GM21360 (cell line): ENCODE results near the gene PCSK5.

Source experiments
- ATAC-seq: cut with Tn5 transposase; IDR thresholded peaks from one replicate; pipeline ENCODE4 v1.9.1; 2021; ENCODE audit warnings: mild to moderate bottlenecking, moderate library complexity; ENCODE audit not compliant: unreplicated experiment

PCSK5 gene

DNA sequence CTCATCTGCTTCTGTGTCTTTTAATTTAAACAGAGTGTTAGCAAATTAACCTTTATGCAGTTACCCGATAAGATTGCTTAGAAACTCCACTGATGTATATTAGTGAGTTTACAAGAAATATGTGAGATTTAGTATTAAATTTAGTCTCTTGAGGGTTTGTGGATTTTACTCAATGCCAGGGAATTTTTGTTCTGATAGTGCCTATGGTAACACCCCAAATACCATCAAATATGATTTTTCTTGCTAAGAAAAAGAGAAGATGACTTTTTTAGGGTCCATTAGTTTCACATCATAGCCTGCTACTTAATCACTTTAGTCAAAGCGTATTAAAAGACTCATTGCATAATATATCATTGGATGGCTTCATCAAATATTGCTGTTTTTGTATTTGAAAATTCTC is 224.9 kb downstream of the PCSK5 start:
- no peak for ATAC-seq

DNA sequence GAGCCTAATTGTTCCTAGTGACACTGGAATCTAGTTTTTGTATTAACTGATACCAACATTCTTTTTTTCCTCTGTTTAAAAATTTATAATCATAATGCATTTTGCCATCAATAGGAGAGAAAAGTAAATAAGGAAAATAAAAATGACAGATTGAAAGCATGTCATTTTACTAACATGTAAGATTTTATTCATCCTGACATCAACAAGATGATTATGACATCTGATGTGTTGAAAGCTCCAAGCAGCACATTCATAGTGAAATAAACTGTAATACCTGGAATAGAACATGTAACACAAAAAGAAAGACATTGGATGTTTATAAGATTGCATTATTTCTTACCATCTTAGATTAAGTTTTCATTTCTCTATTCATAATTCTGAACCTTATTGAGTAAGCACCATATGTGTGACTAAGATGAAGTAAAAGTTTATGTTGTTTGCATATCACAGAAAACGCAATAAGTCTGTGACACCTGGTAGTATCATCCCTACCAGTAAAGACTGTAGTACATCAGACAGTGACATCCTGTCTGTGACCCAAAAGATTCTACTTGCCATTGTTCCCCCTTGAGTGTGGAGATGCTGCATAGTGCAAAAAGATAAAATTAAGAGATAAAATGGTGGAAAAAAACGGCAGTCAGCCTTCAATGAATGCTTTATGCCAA is 225.6 kb downstream of the PCSK5 start:
- ATAC-seq, result no peak

DNA sequence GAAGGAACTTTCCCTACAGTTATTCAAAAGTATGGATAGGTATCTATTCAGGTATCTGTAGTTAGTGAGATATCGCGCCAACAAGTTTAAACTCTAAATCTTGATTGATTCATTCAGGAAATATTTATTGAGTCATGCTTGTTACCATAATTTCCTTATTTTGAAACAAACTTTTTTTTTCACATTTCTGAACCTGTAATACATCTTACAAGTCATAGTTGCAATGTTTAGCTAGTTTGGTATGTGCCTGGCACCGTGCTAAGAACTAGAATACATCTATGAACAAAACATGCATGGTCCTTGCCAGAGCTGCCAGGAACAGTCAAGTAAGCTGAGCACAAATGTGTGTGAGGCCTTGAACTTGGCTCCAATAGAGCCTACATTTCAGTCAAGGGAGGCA is 226.4 kb downstream of the PCSK5 start:
- ATAC-seq, result no peak

DNA sequence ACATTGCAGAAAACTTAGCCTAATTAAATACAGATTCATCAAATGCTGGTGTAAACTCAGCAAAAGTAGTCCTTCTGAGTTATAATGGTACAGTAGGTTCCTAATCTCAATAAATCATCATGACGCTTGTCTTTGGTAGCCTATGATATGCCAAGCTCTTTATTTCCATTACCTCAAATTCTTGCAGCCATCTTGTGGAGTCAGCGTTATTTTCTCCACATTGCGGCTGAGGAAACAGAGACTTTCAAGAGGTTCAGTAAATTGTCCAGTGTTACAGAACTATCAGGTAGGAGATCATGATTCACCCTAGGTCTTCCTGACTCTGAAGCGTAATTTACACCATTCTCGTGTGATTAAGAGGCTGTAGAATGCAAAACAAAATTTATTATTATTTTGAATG is 237.2 kb downstream of the PCSK5 start:
- no peak for ATAC-seq

DNA sequence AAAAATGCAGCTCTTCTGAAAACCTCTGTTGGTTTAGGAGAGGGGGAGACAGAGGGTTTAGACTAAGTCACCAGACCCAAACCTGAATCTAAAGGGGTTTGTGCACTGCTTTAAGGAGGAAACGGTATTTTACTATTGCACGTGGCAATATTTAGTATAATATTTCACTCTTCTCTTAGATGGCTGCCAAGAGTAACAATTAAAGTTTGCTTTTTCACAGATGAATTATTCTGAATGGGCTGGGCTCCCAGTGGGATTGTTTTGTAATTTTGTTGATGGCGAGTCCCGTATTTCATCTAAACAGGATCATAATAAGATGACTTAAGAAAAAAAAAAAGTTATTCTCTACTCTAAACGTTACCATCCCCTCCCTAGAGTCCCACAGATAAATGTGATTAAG is 245.4 kb downstream of the PCSK5 start:
- no peak for ATAC-seq

DNA sequence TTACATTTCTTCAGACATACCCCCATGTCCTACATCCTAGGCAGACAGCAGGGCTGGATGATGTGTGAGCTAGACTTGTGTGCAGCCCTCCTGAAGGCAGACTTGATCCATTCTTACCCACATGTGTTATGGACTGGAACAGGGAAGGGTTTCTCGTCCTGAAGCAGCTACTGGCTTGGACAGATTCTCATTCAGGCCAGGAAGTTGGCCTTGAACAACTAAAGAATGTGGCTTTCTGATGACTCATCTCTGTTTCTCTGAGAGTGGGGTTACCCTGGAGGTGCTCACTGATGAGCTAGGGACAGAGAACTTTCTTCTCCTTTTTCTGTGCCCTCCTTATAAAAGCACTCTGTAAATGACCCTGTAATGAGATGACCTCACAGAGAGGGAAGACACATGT is 246.5 kb downstream of the PCSK5 start:
- ATAC-seq, result no peak

DNA sequence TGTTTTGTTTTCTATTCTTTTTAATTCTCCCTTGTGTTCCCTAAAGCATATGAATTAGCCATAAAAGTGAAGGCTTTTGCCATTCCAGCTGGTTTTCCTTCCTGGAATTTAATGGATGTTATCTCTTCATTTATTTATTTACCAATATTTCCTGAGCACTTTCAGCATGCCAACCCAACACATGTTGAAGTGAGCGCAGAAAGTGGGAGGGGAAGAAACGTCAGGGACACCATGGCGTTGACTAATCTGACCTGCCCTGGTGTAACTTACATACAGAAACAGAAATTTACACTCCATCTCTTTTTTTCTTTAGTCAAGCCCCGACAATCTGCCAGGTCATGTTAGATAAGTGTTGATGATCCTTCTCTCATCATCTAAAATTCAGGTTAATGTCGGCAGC is 247.5 kb downstream of the PCSK5 start:
- ATAC-seq, result no peak

DNA sequence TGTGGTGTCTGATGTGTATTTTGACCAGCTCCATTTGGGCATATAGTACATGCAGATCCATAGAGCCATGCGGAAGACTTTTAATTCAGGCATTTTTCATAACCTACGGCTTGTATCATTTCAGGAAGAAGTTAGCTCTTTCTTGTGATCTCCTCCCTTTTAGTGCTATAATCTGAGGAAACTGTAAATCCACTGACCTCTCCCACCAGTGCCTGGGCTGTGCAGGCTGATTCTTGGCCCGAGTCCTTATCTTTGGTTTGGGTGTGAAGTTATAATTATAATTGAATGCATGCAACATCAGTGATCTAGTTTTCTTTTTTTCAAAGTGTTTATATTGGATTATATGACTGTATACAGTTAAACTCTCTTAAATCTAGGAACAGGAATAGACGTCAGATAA is 247.9 kb downstream of the PCSK5 start:
- ATAC-seq, result no peak

DNA sequence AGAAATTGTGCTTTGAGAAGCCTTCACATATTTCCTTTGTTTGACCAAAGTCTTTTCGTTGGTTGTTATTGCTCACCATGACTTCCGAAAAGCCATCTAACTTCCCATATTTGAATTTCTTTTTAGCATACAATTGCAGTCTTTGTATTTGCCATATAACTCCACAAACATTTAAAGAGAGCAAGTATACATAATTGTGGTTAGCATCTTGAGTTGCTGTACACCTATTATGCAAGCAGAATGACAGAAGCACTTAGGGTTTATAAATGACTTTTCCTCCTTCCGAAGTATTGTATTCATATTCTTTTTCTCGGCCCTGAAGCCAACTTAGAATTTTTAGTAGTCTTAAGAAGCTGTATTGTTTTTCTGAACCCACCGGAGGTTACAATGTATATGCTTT is 253.4 kb downstream of the PCSK5 start:
- ATAC-seq, result no peak

DNA sequence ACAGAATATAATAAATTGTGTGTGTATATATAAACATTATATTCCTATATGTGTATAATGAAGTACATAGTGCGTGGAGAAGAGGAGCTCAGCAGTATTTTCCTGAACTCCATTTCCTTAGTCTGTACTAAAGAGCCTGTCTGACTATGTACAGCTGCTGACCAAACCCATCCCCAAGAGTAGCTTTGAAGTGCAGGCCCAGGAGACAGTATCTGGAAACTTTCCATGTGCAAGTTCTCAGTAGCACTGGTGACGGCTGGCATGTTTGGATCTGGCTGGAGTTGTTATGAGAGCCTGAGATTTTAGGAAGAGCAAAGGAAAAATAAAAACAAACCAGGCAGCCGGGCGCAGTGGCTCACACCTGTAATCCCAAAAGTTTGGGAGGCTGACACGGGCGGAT is 259.5 kb downstream of the PCSK5 start:
- ATAC-seq, result no peak

DNA sequence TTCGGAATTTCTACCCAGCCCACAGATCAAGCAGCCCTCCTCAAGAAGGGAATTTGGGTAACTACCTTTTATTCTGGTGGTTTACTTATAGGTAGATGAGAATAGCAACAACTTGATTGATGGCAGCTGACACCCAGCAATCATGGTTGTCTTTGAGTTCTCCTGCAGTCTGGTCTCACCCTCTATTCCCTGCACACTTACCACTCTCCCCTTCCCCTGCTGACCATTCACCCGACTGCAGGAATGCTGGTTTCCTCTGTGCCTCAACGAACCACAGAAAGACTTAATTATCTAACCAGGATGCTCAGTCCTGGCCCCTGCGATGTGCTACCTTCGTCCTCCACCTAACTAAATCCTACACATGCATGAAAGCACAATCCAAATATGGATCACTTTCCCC is 260.8 kb downstream of the PCSK5 start:
- no peak for ATAC-seq

DNA sequence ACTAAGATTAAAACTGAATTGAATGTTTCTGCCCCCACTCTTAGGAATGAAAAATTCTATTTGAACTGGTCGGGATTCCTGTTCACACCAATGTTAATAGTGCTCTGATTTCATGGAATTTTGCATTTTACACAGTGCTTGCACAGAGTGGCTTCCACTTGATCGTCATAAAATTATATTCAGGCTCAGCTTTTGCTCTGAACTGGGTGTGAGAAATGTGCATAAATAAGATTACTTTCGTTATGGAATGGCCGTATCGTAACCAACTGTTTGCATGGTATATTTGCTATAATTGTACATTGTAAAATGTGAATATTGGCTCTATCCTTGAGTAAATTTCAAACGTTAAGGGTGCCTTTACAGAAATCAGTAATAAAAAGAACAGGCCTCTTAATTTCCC is 262.9 kb downstream of the PCSK5 start:
- no peak for ATAC-seq

DNA sequence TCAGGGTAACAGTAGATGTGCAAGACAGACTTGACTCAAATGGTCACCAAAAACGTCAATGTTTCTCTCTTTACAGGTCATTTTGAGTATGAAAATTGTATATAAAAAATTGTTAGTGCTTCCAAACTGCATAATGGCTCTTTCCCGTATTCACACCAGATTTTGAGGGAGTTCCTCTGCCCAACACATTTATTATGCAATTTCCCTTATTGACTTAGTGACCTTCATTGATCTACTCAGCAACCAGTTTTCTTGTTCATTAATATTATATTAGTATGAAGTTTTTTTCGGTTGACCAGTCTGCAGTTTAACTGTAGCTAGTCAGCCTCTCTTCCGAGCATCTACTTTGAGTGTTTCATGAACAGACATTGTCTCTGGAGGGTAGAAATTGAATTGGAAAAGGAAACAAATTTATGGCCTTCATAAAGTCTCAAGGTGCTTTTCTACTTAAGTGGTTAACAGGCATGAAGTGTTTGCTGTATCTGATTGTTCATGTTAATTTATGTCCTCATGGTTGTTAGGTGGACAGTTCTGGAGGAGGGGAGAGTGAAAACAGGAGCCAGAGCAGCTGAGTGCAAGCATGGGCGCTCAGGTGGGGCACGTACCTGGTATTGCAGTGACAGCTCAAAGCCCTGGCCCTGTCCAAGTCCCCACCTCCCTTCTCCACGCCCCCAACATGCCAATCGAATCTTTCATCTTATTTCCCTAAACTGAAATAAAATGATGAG is 263.6 kb downstream of the PCSK5 start:
- no peak for ATAC-seq

DNA sequence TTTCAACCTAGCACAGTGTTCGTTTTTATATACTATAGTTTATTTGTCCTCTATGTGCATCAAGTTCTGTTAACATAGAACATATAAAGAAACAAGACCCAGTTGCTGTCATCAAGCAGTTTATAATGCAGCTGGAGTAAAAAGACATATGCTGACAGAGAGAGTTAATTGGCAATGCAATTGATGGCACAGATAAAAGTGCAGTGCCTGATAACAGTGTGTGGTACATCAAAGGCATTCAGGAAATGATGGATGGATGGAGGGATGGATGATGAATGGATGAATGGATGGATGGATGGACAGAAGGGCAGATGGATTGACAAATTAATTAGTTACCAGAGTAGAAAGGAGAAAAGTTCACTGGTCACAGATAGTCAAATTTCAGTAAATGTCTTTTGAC is 264.9 kb downstream of the PCSK5 start:
- ATAC-seq, result no peak

DNA sequence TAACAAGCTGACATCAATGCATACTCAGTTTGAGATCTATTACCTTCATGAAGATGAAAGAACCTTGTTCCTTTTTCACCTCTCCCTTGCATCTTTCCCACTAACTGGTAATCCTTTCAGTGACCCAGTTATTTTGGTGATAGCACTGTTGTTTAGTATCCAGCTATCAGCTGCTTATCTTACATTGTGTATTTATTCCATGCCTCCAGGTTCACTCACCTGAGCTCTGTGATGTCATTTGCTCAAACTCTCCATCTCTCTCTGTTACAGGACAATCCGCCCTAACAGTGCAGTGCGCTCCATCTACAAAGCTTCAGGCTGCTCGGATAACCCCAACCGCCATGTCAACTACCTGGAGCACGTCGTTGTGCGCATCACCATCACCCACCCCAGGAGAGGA is 268.2 kb downstream of the PCSK5 start:
- no peak for ATAC-seq

DNA sequence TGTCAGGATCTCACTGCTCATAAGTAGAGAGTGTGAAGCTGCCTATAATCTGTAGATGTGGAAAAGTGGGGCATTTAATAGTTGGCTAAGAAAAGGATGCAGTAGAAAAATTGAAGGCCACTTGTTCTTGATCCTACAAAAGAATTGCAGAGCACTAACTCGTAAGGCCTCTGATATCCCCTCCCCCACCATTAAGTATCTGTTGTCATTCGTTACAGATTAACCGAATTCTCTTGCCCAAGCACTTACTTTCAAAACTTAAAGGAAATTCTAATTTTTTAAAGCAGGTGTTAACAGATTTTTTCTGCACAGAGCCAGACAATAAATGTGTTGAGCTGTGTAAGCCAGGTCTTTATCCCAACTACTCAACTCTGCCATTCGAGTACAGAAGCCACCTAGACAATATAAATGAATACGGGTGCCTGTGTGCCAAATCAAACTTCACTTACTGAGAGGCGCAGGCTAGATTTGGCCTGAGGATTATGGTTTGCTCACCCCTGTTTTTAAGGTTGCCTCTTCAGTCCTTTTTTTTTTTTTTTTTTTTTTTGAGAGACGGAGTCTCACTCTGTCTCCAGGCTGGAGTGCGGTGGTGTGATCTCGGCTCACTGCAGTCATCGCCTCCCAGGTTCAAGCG is 268.9 kb downstream of the PCSK5 start:
- ATAC-seq, result no peak

DNA sequence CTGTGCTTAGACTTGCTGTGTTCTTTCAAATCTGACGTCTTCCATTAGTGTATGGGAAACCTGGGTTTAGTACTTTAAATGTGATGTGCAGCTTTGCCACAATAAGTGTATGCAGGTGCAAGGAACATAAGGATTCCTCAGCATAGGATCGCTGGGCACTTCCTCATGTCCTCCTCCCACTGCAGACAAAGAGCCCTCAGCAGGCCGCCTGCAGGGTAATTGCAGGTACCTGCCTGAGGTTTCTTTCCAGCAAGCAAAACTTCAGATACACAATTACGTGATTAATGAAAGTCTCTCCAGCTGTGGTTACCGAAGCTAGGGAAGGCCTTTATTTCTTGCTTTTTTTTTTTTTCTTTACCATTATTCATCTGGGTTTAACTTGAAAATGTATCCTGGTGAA is 270.6 kb downstream of the PCSK5 start:
- ATAC-seq, result no peak

DNA sequence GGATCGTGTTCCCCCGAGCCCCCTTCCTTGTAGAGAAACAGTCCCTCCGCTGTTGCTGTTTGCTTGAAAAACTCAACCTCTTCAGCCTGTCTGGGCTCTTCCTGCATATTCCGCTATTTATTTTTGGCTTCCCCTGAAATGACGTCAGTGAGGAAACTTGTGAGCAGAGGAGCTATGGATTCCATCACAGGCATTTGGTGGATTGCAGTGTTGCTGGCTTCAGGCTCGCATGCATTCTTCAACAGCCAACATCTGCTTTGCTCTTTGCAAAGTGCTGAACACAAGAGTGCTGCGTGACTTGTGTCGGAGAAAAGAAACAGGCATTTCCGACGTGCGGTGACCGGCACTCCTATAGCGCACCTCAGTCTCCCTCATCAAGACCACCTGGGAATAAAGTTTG is 271.1 kb downstream of the PCSK5 start:
- no peak for ATAC-seq

DNA sequence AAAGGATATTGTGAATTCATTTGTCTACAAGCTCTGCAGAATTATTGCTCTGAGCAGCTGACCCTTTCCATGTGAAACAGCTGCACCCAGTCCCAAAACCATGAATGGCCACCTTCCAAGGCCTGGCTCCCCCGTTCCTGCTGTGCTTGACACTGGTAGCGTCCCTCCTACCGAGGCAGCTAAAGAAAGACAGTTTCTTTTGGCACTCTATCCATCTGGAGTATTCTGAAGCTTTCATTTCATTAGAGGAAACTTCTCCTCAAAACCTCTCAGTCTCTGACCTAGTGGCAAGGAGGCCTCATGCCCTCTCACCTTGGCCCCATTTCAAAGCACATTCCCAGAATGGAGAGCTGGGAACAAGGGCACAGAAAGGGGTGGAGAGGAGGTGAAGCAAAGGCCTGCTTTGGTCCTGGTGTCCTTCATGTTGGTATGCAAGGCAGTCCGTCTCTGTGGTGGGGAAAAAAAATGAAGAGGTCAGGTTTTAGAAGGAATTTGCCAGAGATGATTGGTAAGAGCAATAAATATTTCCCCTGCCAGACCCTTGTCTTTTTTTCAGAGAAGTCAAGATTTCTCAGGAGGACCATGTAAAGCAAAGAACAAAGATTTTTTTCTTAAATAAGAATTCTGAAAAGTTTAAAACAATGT is 271.7 kb downstream of the PCSK5 start:
- no peak for ATAC-seq

DNA sequence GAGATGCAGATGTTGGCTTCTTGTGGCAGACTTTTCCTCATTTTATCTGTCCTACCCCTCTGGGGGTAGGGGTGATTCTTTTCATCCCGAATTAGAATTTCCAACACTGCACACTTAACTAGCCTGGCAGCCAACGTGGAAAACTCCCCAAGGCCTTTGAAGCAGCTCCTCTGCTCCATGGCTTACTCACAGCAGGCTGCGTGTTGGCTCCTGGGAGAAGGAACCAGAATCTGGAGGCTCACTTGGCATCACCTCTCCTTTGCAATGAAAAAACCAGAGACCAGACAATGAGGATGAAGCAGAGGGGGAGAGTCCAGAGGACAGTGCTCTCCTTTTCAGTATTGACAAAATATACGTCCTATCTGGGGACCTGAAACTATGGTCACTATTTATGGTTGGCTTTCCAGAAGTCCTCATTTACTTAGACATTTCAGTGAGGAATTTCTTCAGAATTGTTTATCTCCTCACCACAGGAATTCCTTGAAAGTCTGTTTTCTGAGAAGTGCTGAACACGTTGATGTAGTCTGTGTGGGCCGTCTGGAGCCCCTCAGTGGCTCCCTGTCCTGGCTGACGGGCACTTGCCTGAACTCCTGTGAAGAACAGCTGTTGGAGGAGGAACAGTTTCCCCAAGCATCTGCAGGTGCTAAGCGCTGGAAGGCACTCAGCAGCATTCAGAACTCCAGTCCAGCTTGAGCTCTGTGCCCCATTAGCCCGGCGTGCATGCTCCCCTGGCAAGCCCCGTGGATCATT is 272.5 kb downstream of the PCSK5 start:
- no peak for ATAC-seq

DNA sequence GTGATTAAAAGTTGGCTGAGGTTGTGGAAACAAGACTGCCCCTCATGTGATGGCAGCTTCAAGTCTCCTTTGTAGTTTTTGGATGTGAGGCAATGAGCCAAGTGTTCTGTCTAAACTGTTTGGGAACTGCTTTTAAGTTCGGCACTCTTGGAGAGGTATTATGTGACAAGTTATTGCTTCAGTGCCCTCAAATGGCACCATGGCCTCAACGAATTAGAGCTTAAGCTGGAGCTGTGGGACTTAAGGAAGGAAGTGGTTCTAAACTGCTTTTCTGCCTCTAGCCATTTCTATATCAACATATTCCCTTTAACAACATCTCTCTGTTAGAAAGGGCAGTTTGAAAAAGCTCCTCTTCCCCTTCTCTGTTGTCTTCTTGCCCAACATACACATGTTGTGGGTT is 276.1 kb downstream of the PCSK5 start:
- ATAC-seq, result no peak
